ENCODE results near the gene CCDC85A.

Gene CCDC85A

DNA sequence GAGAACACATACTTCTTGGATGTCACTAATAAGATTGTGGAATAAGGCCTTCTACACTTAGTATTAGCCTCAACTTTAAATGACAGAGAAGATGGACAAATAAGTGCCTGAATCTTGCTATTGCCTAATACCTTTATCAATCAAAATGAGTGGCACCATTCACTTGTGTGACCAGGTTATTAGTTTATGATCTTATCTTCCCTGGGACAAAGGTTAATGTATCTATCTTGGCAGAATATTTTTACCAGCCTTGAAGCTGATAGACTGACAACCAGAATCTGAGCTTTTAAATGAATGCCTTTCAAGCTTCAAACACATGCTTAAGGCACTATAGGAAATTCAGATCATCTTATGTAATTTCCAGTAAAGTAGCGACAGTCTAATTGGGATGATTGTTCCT is 202.9 kb downstream of the CCDC85A start:
- no peak for TF ChIP-seq NFIC (IDR thresholded peaks at IDR 0.05)
- TF ChIP-seq RAD21 (IDR thresholded peaks at IDR 0.05; ENCODE audit: low read depth): no peak

DNA sequence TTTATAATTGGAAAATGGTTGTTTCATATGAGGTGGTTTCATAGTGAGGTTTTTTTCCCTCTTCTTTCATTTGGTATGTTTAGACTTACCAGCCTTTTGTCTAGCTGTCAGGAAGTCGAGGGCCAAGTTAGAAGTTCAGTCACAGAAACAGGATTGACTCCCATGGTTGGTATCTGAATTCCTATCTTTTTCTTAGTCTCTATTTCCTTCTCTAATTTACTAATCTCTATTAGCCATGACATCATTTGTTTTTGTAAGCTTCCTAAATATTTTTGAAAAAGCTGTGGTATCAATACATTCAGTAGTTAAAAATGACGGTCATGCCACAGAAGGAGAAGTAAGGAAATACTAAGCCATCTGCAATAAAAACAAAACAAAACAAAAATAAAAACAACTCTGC is 206.9 kb downstream of the CCDC85A start:
- no peak for TF ChIP-seq YY1 (IDR thresholded peaks at IDR 0.05; ENCODE audit: low read depth)
- no peak for TF ChIP-seq EP300 (IDR thresholded peaks at IDR 0.05; ENCODE audit: borderline replicate concordance)
- TF ChIP-seq RAD21 (IDR thresholded peaks at IDR 0.05; ENCODE audit: low read depth): no peak
- TF ChIP-seq, protein P1, sequence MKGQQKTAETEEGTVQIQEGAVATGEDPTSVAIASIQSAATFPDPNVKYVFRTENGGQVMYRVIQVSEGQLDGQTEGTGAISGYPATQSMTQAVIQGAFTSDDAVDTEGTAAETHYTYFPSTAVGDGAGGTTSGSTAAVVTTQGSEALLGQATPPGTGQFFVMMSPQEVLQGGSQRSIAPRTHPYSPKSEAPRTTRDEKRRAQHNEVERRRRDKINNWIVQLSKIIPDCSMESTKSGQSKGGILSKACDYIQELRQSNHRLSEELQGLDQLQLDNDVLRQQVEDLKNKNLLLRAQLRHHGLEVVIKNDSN (IDR thresholded peaks at IDR 0.05): no peak
- TF ChIP-seq EGR1 (IDR thresholded peaks at IDR 0.05): no peak
- TF ChIP-seq FOXM1 (IDR thresholded peaks at IDR 0.05; ENCODE audit: borderline replicate concordance, low read depth): no peak
- no peak for TF ChIP-seq TAF1 (IDR thresholded peaks at IDR 0.05; ENCODE audit: low read depth)
- TF ChIP-seq CEBPB (IDR thresholded peaks at IDR 0.05): no peak
- TF ChIP-seq ZBTB7A (IDR thresholded peaks at IDR 0.05; ENCODE audit: low read depth): no peak
- TF ChIP-seq NFIC (IDR thresholded peaks at IDR 0.05): no peak
- TF ChIP-seq TCF12 (IDR thresholded peaks at IDR 0.05; ENCODE audit: low read depth): no peak
- no peak for TF ChIP-seq TEAD4 (IDR thresholded peaks at IDR 0.05)
- TF ChIP-seq, protein P2, sequence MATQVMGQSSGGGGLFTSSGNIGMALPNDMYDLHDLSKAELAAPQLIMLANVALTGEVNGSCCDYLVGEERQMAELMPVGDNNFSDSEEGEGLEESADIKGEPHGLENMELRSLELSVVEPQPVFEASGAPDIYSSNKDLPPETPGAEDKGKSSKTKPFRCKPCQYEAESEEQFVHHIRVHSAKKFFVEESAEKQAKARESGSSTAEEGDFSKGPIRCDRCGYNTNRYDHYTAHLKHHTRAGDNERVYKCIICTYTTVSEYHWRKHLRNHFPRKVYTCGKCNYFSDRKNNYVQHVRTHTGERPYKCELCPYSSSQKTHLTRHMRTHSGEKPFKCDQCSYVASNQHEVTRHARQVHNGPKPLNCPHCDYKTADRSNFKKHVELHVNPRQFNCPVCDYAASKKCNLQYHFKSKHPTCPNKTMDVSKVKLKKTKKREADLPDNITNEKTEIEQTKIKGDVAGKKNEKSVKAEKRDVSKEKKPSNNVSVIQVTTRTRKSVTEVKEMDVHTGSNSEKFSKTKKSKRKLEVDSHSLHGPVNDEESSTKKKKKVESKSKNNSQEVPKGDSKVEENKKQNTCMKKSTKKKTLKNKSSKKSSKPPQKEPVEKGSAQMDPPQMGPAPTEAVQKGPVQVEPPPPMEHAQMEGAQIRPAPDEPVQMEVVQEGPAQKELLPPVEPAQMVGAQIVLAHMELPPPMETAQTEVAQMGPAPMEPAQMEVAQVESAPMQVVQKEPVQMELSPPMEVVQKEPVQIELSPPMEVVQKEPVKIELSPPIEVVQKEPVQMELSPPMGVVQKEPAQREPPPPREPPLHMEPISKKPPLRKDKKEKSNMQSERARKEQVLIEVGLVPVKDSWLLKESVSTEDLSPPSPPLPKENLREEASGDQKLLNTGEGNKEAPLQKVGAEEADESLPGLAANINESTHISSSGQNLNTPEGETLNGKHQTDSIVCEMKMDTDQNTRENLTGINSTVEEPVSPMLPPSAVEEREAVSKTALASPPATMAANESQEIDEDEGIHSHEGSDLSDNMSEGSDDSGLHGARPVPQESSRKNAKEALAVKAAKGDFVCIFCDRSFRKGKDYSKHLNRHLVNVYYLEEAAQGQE (IDR thresholded peaks at IDR 0.05; ENCODE audit: low read depth): no peak
- no peak for TF ChIP-seq CREB1 (IDR thresholded peaks at IDR 0.05; ENCODE audit: low read depth)
- TF ChIP-seq, protein P3, sequence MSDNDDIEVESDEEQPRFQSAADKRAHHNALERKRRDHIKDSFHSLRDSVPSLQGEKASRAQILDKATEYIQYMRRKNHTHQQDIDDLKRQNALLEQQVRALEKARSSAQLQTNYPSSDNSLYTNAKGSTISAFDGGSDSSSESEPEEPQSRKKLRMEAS (IDR thresholded peaks at IDR 0.05): no peak

DNA sequence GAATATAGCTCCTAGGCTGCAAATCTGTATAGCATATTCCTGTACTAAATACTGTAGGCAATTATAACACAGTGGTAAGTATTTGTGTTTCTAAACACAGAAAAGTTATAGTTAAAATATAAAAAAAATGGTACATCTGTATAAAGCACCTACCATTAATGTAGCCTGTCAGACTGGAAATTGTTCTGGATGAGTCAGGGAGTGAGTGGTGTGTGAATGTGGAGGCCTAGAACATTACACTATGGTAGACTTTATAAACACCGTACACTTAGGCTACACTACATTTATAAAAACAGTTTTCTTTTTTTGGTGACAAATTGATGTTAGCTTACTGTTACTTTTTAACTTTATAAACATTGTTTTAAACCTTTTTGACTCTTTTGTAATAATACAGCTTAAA is 226.3 kb downstream of the CCDC85A start:
- TF ChIP-seq CEBPB (IDR thresholded peaks at IDR 0.05) (no peak), ZBTB7A (IDR thresholded peaks at IDR 0.05; ENCODE audit: low read depth) (no peak), TAF1 (IDR thresholded peaks at IDR 0.05; ENCODE audit: low read depth) (no peak), TEAD4 (IDR thresholded peaks at IDR 0.05) (no peak), TCF12 (IDR thresholded peaks at IDR 0.05; ENCODE audit: low read depth) (no peak)
- TF ChIP-seq, protein P3 (IDR thresholded peaks at IDR 0.05): no peak

DNA sequence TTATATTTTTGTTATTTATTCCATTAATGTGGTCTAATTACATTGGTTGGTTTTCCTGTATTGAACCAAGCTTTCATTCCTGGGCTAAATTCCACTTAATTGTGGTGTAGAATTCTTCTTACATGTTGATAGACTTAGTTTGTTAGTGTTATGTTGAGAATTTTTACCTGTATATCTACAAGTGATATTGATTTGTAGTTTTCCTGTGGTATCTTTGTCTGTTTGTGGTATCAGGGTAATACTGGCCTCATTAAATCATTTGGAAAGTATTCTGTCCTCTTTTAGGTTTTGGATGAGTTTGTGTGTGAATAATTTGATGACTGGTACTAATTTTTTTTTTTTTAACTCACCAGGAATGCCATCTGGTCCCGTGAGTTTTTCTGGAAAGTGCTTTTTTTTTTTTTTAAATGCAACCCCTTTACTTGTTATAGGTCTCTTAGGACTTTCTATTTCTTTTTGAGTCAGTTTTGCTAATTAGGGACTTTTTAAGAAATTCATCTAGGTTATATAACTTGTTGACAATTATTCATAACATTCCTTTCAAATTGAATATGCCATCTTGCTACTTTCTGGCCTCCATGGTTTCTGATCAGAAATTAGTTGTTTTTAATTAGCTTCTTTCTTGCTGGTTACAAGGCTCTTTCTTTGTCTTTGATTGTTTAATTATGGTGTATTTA is 232.8 kb downstream of the CCDC85A start:
- TF ChIP-seq, protein P1 (IDR thresholded peaks at IDR 0.05): no peak
- TF ChIP-seq CREB1 (IDR thresholded peaks at IDR 0.05; ENCODE audit: low read depth) (no peak), TEAD4 (IDR thresholded peaks at IDR 0.05) (no peak), RAD21 (IDR thresholded peaks at IDR 0.05; ENCODE audit: low read depth) (no peak), FOXM1 (IDR thresholded peaks at IDR 0.05; ENCODE audit: borderline replicate concordance, low read depth) (no peak), EGR1 (IDR thresholded peaks at IDR 0.05) (no peak), NFIC (IDR thresholded peaks at IDR 0.05) (no peak), YY1 (IDR thresholded peaks at IDR 0.05; ENCODE audit: low read depth) (no peak), ZBTB7A (IDR thresholded peaks at IDR 0.05; ENCODE audit: low read depth) (no peak), EP300 (IDR thresholded peaks at IDR 0.05; ENCODE audit: borderline replicate concordance) (no peak), TAF1 (IDR thresholded peaks at IDR 0.05; ENCODE audit: low read depth) (no peak), TCF12 (IDR thresholded peaks at IDR 0.05; ENCODE audit: low read depth) (no peak), CEBPB (IDR thresholded peaks at IDR 0.05) (no peak)
- TF ChIP-seq, protein P3 (IDR thresholded peaks at IDR 0.05): no peak
- TF ChIP-seq, protein P2 (IDR thresholded peaks at IDR 0.05; ENCODE audit: low read depth): no peak

Data from Ishikawa (cell line).